GM21423 (cell line): ENCODE data around the gene ALDH3A2.

Experiments used
- ATAC-seq: cut with Tn5 transposase; IDR thresholded peaks from one replicate; pipeline ENCODE4 v1.9.1; 2021; ENCODE audit warnings: mild to moderate bottlenecking, moderate library complexity; ENCODE audit not compliant: unreplicated experiment

ALDH3A2 gene

GRCh38 chr17:19713901-19714361 lies 65.4 kb downstream of the ALDH3A2 start:
- no peak for ATAC-seq

- ATAC-seq: no peak
These were observed 66.2 kb downstream of the ALDH3A2 start for GRCh38 chr17:19714542-19715411.

- no peak for ATAC-seq
These were observed 67.8 kb downstream of the ALDH3A2 start, which contains the start of gene SLC47A2 for GRCh38 chr17:19716108-19717030. Gene SLC47A2, minus strand, starts transcription at chr17:19716584. Its CDS starts 29 bp downstream, at chr17:19716555.

GRCh38 chr17:19717031-19717360 lies 68.4 kb downstream of the ALDH3A2 start:
- no peak for ATAC-seq

GRCh38 chr17:19717411-19717908 lies 68.9 kb downstream of the ALDH3A2 start:
- no peak for ATAC-seq

- no peak for ATAC-seq
These were observed 69.6 kb downstream of the ALDH3A2 start for GRCh38 chr17:19718041-19718612.

GRCh38 chr17:19718613-19719354 lies 70.2 kb downstream of the ALDH3A2 start:
- no peak for ATAC-seq

GRCh38 chr17:19719355-19720209 lies 71.0 kb downstream of the ALDH3A2 start:
- ATAC-seq: no peak

- no peak for ATAC-seq
These were observed 71.6 kb downstream of the ALDH3A2 start for GRCh38 chr17:19720210-19720475.

- ATAC-seq: no peak
These were observed 72.3 kb downstream of the ALDH3A2 start for GRCh38 chr17:19720631-19721426.

GRCh38 chr17:19723964-19724363 lies 75.4 kb downstream of the ALDH3A2 start:
- no peak for ATAC-seq

- ATAC-seq: no peak
These were observed 76.2 kb downstream of the ALDH3A2 start for GRCh38 chr17:19724501-19725420.

- no peak for ATAC-seq
These were observed 76.9 kb downstream of the ALDH3A2 start for GRCh38 chr17:19725486-19725885.

GRCh38 chr17:19726631-19727376 lies 78.3 kb downstream of the ALDH3A2 start:
- ATAC-seq: no peak
